Suprapubic skin (tissue), 4 donors: ENCODE data around the gene CSH2.

Source experiments
- POLR2A ChIP-seq, 2 donors: fragments of 450-650 bp; IDR thresholded peaks; one replicate each; pipeline ENCODE4 v1.6.1; 2017; ENCODE audit warnings: antibody characterized with exemption in 2 of 2, mild to moderate bottlenecking in 2 of 2, moderate library complexity in 2 of 2
- POLR2AphosphoS5 ChIP-seq, 3 donors: sonication (generic); formaldehyde crosslinking; IDR thresholded peaks; one replicate each; pipeline ENCODE4 v1.6.1; 2017; ENCODE audit warnings: antibody characterized with exemption in 3 of 3
- TF ChIP-seq, protein P1 (sequence below), 2 donors: fragments of 200-600 bp in 1 of 2; fragments of 450-650 bp in 1 of 2; sonication (generic) in 1 of 2; IDR thresholded peaks; one replicate each; pipeline ENCODE4 v1.5.1; 2016 to 2019; ENCODE audit warnings: antibody characterized with exemption in 2 of 2, mild to moderate bottlenecking in 1 of 2, moderate library complexity in 1 of 2

GRCh38 chr17:63823659-63824331, 49.7 kb downstream of the CSH2 start:
- TF ChIP-seq, protein P1, sequence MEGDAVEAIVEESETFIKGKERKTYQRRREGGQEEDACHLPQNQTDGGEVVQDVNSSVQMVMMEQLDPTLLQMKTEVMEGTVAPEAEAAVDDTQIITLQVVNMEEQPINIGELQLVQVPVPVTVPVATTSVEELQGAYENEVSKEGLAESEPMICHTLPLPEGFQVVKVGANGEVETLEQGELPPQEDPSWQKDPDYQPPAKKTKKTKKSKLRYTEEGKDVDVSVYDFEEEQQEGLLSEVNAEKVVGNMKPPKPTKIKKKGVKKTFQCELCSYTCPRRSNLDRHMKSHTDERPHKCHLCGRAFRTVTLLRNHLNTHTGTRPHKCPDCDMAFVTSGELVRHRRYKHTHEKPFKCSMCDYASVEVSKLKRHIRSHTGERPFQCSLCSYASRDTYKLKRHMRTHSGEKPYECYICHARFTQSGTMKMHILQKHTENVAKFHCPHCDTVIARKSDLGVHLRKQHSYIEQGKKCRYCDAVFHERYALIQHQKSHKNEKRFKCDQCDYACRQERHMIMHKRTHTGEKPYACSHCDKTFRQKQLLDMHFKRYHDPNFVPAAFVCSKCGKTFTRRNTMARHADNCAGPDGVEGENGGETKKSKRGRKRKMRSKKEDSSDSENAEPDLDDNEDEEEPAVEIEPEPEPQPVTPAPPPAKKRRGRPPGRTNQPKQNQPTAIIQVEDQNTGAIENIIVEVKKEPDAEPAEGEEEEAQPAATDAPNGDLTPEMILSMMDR (IDR thresholded peaks at IDR 0.05): no peak
- TF ChIP-seq POLR2AphosphoS5 (IDR thresholded peaks at IDR 0.05) (no peak), POLR2A (IDR thresholded peaks at IDR 0.05) (no peak)
